Rectal smooth muscle tissue (tissue), 1 donor: ENCODE data around the gene SCN3A.

Experiments
- H3K27ac ChIP-seq: one replicate; pipeline ENCODE4 v1.7.0; 2013; ENCODE audit warnings: low read depth, low read length, inconsistent platforms
- H3K27me3 ChIP-seq: one replicate; pipeline ENCODE4 v1.7.0; 2013; ENCODE audit warnings: low read length; ENCODE audit not compliant: control insufficient read depth, insufficient read depth
- H3K36me3 ChIP-seq: one replicate; pipeline ENCODE4 v1.7.0; 2013; ENCODE audit warnings: low read length; ENCODE audit not compliant: control insufficient read depth, insufficient read depth
- H3K4me1 ChIP-seq: one replicate; pipeline ENCODE4 v1.7.0; 2013; ENCODE audit warnings: low read length; ENCODE audit not compliant: control insufficient read depth, insufficient read depth
- H3K4me3 ChIP-seq: one replicate; pipeline ENCODE4 v1.7.0; 2013; ENCODE audit warnings: low read length
- H3K9ac ChIP-seq: one replicate; pipeline ENCODE4 v1.7.0; 2013; ENCODE audit warnings: low read length

Gene SCN3A

GRCh38 chr2:165176780-165177179 lies 27.1 kb downstream of the SCN3A start:
- H3K36me3 ChIP-seq: no peaks in the 10 kb centered on the region
- H3K27me3 ChIP-seq: no peaks in the 10 kb centered on the region
- H3K4me3 ChIP-seq: no peak overlapping the region
- no peaks in the 10 kb centered on the region for H3K4me1 ChIP-seq
- H3K9ac ChIP-seq: no peak overlapping the region
- H3K27ac ChIP-seq: no peak overlapping the region

- no peak overlapping the region for H3K27ac ChIP-seq
- H3K9ac ChIP-seq: no peak overlapping the region
- no peaks in the 10 kb centered on the region for H3K4me1 ChIP-seq
- H3K4me3 ChIP-seq: no peak overlapping the region
- H3K36me3 ChIP-seq: no peaks in the 10 kb centered on the region
- H3K27me3 ChIP-seq: no peaks in the 10 kb centered on the region
These were observed 30.6 kb downstream of the SCN3A start for GRCh38 chr2:165173215-165173614.

GRCh38 chr2:165164201-165164600 lies 39.6 kb downstream of the SCN3A start:
- no peaks in the 10 kb centered on the region for H3K36me3 ChIP-seq
- H3K4me3 ChIP-seq: no peak overlapping the region
- no peaks in the 10 kb centered on the region for H3K4me1 ChIP-seq
- no peaks in the 10 kb centered on the region for H3K27me3 ChIP-seq
- no peak overlapping the region for H3K9ac ChIP-seq
- H3K27ac ChIP-seq: no peak overlapping the region

- Histone ChIP-seq H3K27ac (no peak overlapping the region), H3K4me3 (no peak overlapping the region), H3K4me1 (no peaks in the 10 kb centered on the region), H3K27me3 (no peaks in the 10 kb centered on the region), H3K36me3 (no peaks in the 10 kb centered on the region), H3K9ac (no peak overlapping the region)
These were observed 40.1 kb downstream of the SCN3A start for GRCh38 chr2:165163761-165164160.

GRCh38 chr2:165162466-165162865 lies 41.4 kb downstream of the SCN3A start:
- H3K27me3 ChIP-seq: no peaks in the 10 kb centered on the region
- no peaks in the 10 kb centered on the region for H3K4me1 ChIP-seq
- no peak overlapping the region for H3K27ac ChIP-seq
- no peaks in the 10 kb centered on the region for H3K36me3 ChIP-seq
- no peak overlapping the region for H3K9ac ChIP-seq
- H3K4me3 ChIP-seq: no peak overlapping the region

GRCh38 chr2:165161510-165161909 lies 42.3 kb downstream of the SCN3A start:
- H3K27ac ChIP-seq: no peak overlapping the region
- H3K4me3 ChIP-seq: no peak overlapping the region
- no peaks in the 10 kb centered on the region for H3K4me1 ChIP-seq
- H3K27me3 ChIP-seq: no peaks in the 10 kb centered on the region
- H3K9ac ChIP-seq: no peak overlapping the region
- no peaks in the 10 kb centered on the region for H3K36me3 ChIP-seq

GRCh38 chr2:165157160-165157559 lies 46.7 kb downstream of the SCN3A start:
- no peak overlapping the region for H3K4me3 ChIP-seq
- H3K4me1 ChIP-seq: no peaks in the 10 kb centered on the region
- H3K9ac ChIP-seq: no peak overlapping the region
- H3K36me3 ChIP-seq: no peaks in the 10 kb centered on the region
- no peak overlapping the region for H3K27ac ChIP-seq
- no peaks in the 10 kb centered on the region for H3K27me3 ChIP-seq

- Histone ChIP-seq H3K27me3 (no peaks in the 10 kb centered on the region), H3K36me3 (no peaks in the 10 kb centered on the region), H3K27ac (no peak overlapping the region), H3K4me1 (no peaks in the 10 kb centered on the region), H3K4me3 (no peak overlapping the region), H3K9ac (no peak overlapping the region)
These were observed 48.7 kb downstream of the SCN3A start for GRCh38 chr2:165155152-165155551.

GRCh38 chr2:165149439-165149838 lies 54.4 kb downstream of the SCN3A start:
- no peaks in the 10 kb centered on the region for H3K36me3 ChIP-seq
- H3K4me1 ChIP-seq: no peaks in the 10 kb centered on the region
- H3K27ac ChIP-seq: no peak overlapping the region
- no peak overlapping the region for H3K4me3 ChIP-seq
- no peak overlapping the region for H3K9ac ChIP-seq
- H3K27me3 ChIP-seq: no peaks in the 10 kb centered on the region

GRCh38 chr2:165147186-165148045 lies 56.4 kb downstream of the SCN3A start:
- Histone ChIP-seq H3K36me3 (no peaks in the 10 kb centered on the region), H3K27ac (no peak overlapping the region), H3K27me3 (no peaks in the 10 kb centered on the region), H3K4me3 (no peak overlapping the region), H3K9ac (no peak overlapping the region), H3K4me1 (no peaks in the 10 kb centered on the region)

GRCh38 chr2:165144315-165144714 lies 59.5 kb downstream of the SCN3A start:
- Histone ChIP-seq H3K4me1 (no peaks in the 10 kb centered on the region), H3K27me3 (no peaks in the 10 kb centered on the region), H3K27ac (no peak overlapping the region), H3K4me3 (no peak overlapping the region), H3K9ac (no peak overlapping the region), H3K36me3 (no peaks in the 10 kb centered on the region)

GRCh38 chr2:165141601-165142354 lies 62.1 kb downstream of the SCN3A start:
- Histone ChIP-seq H3K27ac (no peak overlapping the region), H3K27me3 (no peaks in the 10 kb centered on the region), H3K36me3 (no peaks in the 10 kb centered on the region), H3K4me3 (no peak overlapping the region), H3K9ac (no peak overlapping the region), H3K4me1 (no peaks in the 10 kb centered on the region)
